T-helper 2 cell treated with Interferon-gamma antibody and Interleukin-4, amounts not matched to agents 100 ng/mL and 5 ng/mL, for 36 hours (primary cell): Measurements from ENCODE around the gene MAP3K7. TPM values are rescaled to one million over a fixed set of nuclear protein-coding genes. Genes with fewer than 3 reads are reported as not detected.

Experiments used
- intact Hi-C: fragments of 100-400 bp; cut with micrococcal nuclease; formaldehyde crosslinking; loops from one replicate; pipeline ENCODE4 v1.15.1; 2023
- total RNA-seq: library from RNA; stranded (reverse); gene quantifications from 2 replicates; pipeline ENCODE4 v1.2.3, GENCODE V29; 2022

Gene MAP3K7
- 31.4 and 32.9 TPM in 2 replicates for total RNA-seq

DNA sequence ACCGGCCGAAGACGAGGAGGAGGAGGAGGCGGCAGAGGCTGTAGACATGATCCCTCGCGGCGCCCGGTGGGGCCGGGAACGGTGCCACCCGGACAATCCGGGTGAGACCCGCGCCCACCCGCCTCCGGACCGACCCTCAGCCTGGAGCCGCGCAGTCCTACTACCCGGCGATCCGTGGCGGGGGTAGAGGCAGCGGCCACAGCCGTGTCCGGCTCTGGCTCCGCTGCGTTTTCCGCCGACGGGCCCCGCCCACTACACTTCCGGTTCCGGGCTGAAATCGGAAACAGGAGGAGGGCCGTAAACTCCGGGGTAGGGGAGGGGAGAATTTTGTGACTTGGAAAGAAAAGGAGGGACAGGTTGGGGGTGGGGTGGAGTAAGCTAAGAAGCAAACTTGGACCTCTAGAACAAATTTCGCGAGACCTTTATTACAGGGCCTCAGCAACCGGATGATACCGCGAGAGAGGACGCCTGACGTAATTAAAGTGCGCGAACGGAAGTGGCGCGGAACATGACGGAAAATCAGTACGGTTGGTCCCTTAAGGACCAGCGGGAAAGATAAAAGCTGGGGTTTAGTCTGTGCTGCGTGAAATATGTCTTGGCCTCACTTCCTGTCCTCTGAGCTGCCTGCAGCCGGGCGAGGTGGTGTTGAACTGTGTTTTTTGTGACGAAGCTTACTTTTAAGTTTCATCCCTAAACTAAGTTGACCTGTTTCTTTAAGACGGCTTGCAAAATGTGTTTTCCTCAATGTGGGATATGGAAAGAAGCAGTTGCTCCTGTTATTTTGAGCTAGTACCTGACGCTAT, at the start of gene MAP3K7:
Gene MAP3K7 (minus strand): TSS at position 237 of the 803 bp plus-strand sequence. CDS start 189 bp downstream, at position 48.
- intact Hi-C loops: loop anchor here (1.0 to 10.0 kb wide), 13 partner anchors 25 to 1624 kb away; partner anchors contain the start of genes BACH2, CASP8AP2, LYRM2 and MDN1

DNA sequence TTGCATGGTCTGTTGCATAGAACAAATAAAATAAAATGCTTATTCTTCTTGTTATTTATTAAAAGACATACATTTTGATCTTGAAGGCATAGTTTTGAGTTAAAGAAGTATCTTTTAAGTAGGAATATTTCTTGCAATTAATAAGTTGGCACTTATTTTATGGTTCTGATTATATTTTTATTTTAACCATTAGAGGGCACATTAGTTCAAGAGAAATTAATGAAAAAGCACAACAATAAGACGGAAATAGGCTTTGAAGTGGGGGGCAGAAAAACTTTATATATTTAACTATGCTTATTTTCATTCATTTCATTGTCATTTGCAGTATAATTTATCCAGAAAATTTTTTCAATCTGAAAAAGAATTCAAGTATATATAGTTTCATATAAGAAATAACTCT, 44.2 kb upstream of the MAP3K7 start:
- intact Hi-C loops: no loop called here

GRCh38 chr6:90621581-90621980, 34.7 kb upstream of the MAP3K7 start:
- intact Hi-C loops: no loop called here

- intact Hi-C loops: loop anchor here (10.0 kb wide), 2 partner anchors 246 to 316 kb away; no protein-coding TSS in a partner anchor
Measured at GRCh38 chr6:90619221-90619620, 32.3 kb upstream of the MAP3K7 start.

- intact Hi-C loops: loop anchor here (10.0 kb wide), 2 partner anchors 253 to 323 kb away; no protein-coding TSS in a partner anchor
Measured at GRCh38 chr6:90612313-90612680, 25.4 kb upstream of the MAP3K7 start.

DNA sequence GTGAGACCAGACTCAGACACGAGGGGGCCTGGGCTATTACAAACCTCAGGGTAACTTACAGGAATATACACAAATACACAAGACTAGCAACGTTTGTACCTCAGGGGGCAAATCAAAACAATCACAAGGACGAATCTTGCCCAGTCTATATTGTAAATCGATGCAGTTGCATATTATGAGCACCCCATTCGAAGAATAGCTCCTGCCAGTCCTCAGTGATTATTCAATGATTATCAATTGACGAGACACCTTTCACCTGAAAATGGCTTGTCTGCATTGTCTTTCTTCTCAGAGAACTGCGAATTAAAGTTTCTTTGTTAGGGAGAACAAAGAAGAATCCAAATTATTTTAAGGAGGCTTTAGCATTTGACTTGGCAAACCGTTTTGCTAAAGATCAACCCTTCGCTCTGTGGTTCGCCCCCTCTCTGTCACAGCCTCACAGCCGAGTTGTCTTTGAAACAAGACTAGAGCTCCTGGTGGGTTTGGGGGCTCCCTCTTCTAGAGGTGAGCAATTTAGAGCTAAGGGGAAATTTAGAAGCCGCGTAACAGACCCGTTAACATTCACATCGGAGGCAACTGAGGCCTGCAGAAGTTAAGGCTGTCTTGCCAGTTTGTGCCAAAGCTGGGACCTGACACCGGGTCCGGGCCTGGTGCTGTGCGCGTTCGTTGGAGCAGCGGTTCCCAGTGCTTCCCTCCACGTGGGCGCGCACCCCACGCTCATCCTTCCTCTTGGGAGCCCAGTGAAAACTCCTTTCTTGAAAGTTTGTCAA, 24.9 kb upstream of the MAP3K7 start:
- intact Hi-C loops: loop anchor here (10.0 kb wide), 2 partner anchors 253 to 323 kb away; no protein-coding TSS in a partner anchor

GRCh38 chr6:90610751-90611542, 24.1 kb upstream of the MAP3K7 start:
- intact Hi-C loops: loop anchor here (10.0 kb wide), 2 partner anchors 254 to 324 kb away; no protein-coding TSS in a partner anchor

DNA sequence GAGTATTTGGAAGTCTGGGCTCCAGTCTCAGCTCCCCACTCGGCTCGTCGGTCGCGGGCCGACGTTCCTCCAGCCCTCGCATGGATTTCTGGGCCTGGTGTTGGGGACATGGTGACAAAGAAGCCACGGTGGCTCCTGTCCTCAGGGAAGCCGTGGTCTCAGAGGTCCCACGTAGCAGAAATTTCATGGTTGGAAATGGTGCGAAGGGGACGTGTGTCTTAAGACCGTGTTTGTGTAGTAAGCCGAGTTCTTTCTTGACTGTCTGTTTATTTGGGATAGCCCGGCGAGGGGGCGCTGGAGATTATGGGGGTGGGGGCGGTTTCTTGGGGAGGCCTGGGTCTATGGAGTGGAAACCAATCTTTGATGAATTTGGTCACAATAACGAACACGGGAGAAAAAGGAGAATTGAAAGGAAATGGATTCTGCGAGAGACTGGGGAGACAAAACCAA, 23.5 kb upstream of the MAP3K7 start:
- intact Hi-C loops: loop anchor here (10.0 kb wide), 2 partner anchors 254 to 324 kb away; no protein-coding TSS in a partner anchor

- intact Hi-C loops: no loop called here
Measured at GRCh38 chr6:90605749-90606340, 19.0 kb upstream of the MAP3K7 start.

DNA sequence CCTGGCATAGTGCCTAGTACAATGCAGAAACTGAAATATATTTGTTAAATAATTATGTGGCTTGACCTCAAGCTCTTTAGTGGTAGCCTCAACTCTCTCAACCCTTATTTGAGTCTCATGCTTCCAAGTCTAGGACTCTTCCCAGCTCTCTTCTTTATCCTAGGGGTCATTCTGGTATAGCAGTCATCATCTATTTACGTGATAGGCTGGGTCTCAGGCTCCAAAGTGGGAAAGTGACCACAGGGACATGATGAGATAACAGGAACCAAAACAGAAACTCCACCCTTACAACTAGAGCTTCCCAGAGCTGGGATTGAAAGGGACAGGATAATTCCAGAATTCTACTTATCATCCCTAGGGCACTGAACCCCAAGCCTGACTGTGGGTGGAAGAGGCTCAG, 17.7 kb upstream of the MAP3K7 start:
- intact Hi-C loops: no loop called here

DNA sequence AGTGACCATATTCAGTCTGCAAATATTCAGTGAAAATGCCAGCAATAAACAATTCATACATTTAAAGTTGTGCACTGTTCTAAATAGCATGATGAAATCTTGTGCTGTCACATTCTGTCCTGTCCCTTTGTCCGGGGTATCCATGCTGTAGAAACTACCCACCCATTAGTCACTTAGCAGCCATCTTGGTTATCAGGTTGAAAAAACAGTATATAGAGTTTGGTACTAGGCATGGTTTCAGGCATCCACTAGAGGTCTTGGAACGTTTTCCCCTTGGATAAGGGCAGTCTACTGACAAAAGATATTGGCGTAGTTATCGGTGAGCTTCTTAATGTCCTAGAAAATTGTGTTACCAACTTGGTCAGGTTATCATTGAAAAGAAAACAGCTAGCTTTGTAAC, 12.3 kb upstream of the MAP3K7 start:
- intact Hi-C loops: no loop called here

DNA sequence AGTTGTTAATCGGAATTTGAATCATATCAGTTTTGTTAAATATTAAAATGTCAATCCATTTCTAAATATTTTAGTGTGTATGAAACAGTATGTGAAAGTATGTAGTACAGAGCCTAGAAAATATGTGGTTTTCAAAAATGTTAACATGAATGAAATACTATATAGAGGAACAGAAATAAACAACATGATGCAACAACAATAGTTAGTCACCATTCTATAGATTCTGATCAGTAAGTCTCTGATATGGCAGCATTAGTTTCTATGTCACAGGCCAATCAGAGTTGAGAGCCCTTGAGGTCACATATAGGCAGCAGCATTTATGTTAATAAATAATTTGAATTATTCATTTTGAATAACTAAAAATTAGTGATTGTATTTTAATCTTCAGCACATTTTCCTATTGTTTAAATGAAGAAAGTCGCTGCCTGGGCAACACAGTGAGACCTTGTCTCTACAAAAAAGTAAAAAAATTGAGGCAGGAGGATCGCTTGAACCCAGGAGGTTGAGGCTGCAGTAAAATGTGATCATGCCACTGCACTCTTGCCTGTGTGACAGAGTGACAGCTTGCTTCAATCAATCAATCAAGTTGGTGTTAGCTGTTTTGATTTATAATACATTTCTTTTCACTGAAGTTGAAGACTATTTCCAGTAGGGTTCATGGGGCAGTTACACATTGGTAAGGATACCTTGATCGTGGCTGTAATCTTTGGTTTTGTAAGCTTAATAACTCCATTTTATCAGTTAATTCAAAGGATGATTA, 11.5 kb upstream of the MAP3K7 start:
- intact Hi-C loops: no loop called here

DNA sequence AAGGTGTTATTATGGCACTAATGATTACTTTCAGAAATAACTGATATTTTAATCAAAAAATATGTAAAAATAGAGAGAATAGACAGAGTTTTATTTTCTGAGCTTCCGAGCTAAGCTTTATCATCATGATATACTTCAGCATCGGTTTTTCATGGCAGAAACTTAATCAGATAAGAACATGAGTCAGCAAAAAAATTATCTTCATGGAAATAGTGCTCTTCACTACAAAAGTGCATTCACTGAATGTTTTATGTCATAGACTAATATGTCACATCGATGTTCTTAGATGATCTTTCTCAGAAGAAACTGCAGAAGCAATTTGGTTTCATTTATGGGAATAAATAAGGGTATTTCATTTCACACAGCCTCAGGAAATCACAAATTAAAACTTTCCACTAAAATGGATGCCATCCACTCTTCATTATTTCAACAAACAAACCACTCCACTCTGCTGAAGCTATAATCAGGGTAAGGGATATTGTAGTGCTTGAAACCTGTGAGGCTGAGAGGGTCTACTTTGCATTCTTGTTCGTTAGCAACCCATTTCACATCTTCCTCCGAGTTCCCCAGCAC, 10.2 kb upstream of the MAP3K7 start:
- intact Hi-C loops: no loop called here

DNA sequence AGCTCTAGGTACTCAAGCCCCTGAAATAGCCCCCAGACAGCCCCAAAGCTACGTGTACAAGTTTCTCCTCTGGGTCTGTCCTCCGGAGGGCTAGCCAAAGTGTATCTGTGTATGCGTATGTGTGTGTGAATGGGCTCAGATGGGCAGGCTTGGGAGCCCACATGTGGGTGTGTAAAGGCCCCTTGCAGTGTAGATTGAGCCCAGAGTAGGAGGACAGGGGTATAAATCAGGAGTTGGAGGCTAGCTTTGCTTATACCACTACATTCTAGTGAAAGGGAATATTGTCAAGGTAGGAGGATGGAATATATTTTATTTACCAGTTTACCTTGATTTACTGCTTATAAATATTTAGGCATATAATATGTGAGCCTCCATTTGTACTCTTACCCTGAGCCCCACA, 9.0 kb upstream of the MAP3K7 start:
- intact Hi-C loops: no loop called here

DNA sequence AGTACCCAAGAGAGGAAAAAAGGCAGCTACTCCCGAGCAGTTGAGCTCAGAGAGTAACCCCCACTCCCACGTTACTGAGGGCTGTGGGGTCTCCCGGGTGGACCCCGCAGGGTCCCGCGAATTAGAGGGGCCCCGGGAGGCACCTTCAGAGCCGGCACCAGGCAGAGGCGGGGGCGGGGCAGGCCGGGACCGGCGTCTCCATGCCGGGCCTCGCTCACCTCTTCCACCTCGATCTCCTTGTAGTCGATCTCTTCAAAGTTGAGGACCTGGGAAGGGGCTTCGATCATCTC, 381 bp downstream of the MAP3K7 start:
- intact Hi-C loops: loop anchor here (2.0 to 10.0 kb wide), 9 partner anchors 192 to 1624 kb away; partner anchors contain the start of genes BACH2, PNRC1, RNGTT and RRAGD

- intact Hi-C loops: loop anchor here (5.0 to 10.0 kb wide), 6 partner anchors 190 to 1502 kb away; partner anchors contain the start of genes PNRC1, RRAGD and UBE2J1
Measured at GRCh38 chr6:90584636-90585255, 2.1 kb downstream of the MAP3K7 start.

DNA sequence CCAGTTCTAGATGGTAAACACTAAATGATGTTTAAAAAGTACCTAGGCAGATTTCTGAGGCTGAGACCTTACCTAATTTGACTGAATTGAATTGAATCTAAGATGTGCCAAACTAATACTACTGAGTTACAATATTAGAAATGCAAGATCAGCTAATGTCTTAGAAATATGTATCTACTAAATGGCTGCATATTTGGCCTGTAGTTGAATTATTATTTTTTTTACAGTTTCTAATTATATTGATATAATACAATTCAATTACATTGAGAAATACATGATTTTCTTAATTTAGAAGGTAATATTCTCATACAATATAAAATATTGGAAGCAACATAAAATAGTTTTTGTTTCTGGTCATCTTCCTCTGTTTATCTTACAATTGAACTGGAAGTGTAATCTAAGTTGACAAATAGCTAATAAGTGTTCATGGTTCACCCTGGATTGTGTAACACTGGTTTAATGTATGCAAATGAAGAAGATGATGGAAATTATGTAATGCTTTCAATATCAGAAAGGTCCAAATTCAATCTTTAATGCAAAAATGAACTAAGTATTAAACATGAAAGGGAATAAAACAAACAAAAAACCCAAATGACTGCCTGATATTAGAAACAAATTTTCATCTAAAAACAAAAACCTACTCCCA, 2.9 kb downstream of the MAP3K7 start:
- intact Hi-C loops: loop anchor here (10.0 kb wide), 2 partner anchors 189 to 1169 kb away; partner anchors contain the start of gene RRAGD

GRCh38 chr6:90583179-90583835, 3.6 kb downstream of the MAP3K7 start:
- intact Hi-C loops: loop anchor here (10.0 kb wide), 2 partner anchors 189 to 1169 kb away; partner anchors contain the start of gene RRAGD
